A549 treated with Mapracorat at 1 μM for 4 hours (cell line): ENCODE results near the gene LZIC. TPM values are rescaled to one million over a fixed set of nuclear protein-coding genes. Genes with fewer than 3 reads are reported as not detected.

Source experiments
- total RNA-seq: library from RNA; stranded (reverse); fragments of 200-300 nt; extraction: Qiagen RNA extraction; gene quantifications from 5 replicates; pipeline ENCODE4 v1.2.3, GENCODE V29; 2022

Gene LZIC
- 17.7 to 23.9 TPM (median 20.1 TPM) in 5 replicates for total RNA-seq

DNA sequence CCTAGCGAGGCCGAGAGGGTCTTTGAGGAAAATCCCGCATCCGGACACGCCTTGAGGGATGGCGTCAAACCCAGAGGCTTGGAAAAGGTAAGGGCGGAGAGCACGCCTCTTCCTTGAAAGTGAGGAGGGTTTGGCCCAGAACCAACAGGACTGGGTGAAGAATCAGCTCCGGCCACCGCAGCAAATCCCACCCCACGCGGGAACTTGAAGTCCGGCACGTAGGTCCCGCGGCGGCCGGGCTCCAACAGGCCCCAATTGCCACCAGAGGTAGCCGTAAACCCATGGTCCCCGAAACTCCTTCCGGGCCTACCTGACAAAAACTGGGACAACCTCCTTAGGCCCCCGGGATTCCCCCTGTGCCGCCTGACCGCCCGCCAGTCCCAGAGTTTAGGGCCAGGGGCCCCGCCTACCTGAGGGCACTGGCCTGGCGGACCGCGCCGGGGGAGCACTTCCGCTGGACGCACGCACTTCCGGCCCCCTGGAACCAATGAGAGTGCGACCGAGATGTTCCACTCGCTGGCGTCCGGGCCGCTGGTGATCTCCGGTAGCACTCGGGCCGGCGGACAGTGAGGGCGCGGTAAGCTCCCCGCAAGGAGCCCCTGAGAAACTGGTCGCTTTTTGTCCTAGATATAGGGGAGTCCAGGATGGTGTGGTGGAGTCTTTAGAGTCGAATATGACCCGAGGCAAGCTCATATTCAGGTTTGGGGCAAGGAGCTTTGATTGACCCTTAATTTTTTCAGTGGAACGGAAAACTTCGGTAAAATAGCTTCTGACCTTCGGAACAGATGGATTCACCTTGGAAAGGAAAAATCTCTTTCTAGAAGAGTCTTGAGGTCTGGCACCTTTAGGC is at the start of gene LZIC, which contains the start of gene NMNAT1:
LZIC (minus strand) TSS at position 453 of the 850 bp plus-strand sequence. CDS start 6,772 bp downstream, outside the sequence.
NMNAT1 (plus strand) TSS at position 537 of the 850 bp plus-strand sequence. CDS start 28,599 bp downstream, outside the sequence.

DNA sequence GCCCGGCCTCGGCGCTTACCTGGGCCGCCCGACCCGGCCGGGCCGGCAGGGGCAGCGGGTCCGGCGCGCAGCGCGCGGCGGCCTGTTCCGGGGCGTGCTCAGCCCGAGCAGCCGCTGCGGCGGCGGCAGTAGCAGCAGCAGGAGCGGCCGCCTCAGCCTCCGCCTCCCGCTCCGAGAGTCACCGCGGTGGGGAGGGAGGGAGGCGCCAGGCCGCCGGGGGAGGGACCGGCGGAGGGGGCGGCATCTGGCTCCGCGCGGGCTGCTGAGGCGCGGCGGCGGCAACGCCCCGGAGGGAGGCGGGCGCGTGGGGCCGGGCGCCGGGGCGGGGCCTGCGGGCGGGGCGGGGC is 33.1 kb downstream of the LZIC start, which contains the start of gene CTNNBIP1:
CTNNBIP1 (minus strand) TSS at position 194 of the 347 bp plus-strand sequence. CDS start 38,205 bp downstream, outside the sequence.

Other genes starting within 250 kb of the LZIC start
- 55.1 to 65.1 TPM (median 61.4 TPM) in 5 replicates for gene CLSTN1, start 119.4 kb downstream of the LZIC start, total RNA-seq
- gene CTNNBIP1, start 33.1 kb downstream of the LZIC start, total RNA-seq = 7.8 to 12.9 TPM (median 12.0 TPM) in 5 replicates
- gene NMNAT1, start 84 bp upstream of the LZIC start, total RNA-seq = 2.0 to 2.7 TPM (median 2.3 TPM) in 5 replicates
- 4.7 to 7.7 TPM (median 6.5 TPM) in 5 replicates for gene RBP7, start 53.8 kb upstream of the LZIC start, total RNA-seq
- gene UBE4B, start 89.6 kb upstream of the LZIC start, total RNA-seq = 11.3 to 14.5 TPM (median 12.7 TPM) in 5 replicates